Measurements from ENCODE around the gene RNF227.

GRCh38 chr17:7947651-7948050 lies 31.6 kb upstream of the RNF227 start:
- TF ChIP-seq EZH2 (IDR thresholded peaks at IDR 0.05; ENCODE audit: low read length, unreplicated experiment), result no peak
- no peak for TF ChIP-seq CTCF (conservative IDR thresholded peaks at IDR 0.05; ENCODE audit: low read depth, low read length)
- no peak for TF ChIP-seq EZH2phosphoT487 (IDR thresholded peaks at IDR 0.05; ENCODE audit: borderline replicate concordance, low read length)
